Neural cell (in vitro differentiated cells): Measurements from ENCODE around the gene FGF12. TPM values are rescaled to one million over a fixed set of nuclear protein-coding genes. Genes with fewer than 3 reads are reported as not detected.

Source experiments
- H2AFZ ChIP-seq: fragments of 200-600, 300-800 bp; sonication (generic), shearing (Covaris generic); 2 replicates; pipeline ENCODE4 v1.6.0; 2014; ENCODE audit warnings: low read depth, mild to moderate bottlenecking, antibody characterized with exemption, low read length, moderate library complexity
- H3F3A ChIP-seq: fragments of 200-600 bp; shearing (Covaris generic); 2 replicates; pipeline ENCODE4 v1.6.1; 2016; ENCODE audit warnings: mild to moderate bottlenecking, moderate library complexity, mixed read lengths, antibody characterized with exemption, low read length; ENCODE audit not compliant: insufficient read depth, poor library complexity, severe bottlenecking
- H3K27ac ChIP-seq: fragments of 200-600, 300-800 bp; sonication (generic), shearing (Covaris generic); 2 replicates; pipeline ENCODE4 v1.5.1; 2014; ENCODE audit warnings: mild to moderate bottlenecking, low read length, moderate library complexity
- H3K27me3 ChIP-seq: fragments of 300-800, 200-600 bp; sonication (generic), shearing (Covaris generic); 2 replicates; pipeline ENCODE4 v1.6.0; 2014; ENCODE audit warnings: mild to moderate bottlenecking, low read depth, low read length, moderate library complexity; ENCODE audit not compliant: insufficient read depth
- H3K36me3 ChIP-seq: fragments of 300-800, 200-600 bp; sonication (generic), shearing (Covaris generic); 2 replicates; pipeline ENCODE4 v1.5.1; 2014; ENCODE audit warnings: mild to moderate bottlenecking, antibody characterized with exemption, low read length, moderate library complexity; ENCODE audit not compliant: insufficient read depth
- H3K4me2 ChIP-seq: fragments of 300-800, 200-600 bp; sonication (generic), shearing (Covaris generic); 2 replicates; pipeline ENCODE4 v1.6.0; 2014; ENCODE audit warnings: mild to moderate bottlenecking, low read length
- H3K4me3 ChIP-seq: fragments of 300-800, 200-600 bp; sonication (generic), shearing (Covaris generic); 2 replicates; pipeline ENCODE4 v1.5.1; 2014; ENCODE audit warnings: mild to moderate bottlenecking, low read length, moderate library complexity
- H3K79me2 ChIP-seq: fragments of 200-600 bp; shearing (Covaris generic); replicated peaks from 2 replicates; pipeline ENCODE4 v1.6.0; 2014; ENCODE audit warnings: mild to moderate bottlenecking, low read length, moderate library complexity; ENCODE audit not compliant: insufficient read depth
- H3K9ac ChIP-seq: fragments of 300-800, 200-600 bp; sonication (generic), shearing (Covaris generic); 2 replicates; pipeline ENCODE4 v1.6.1; 2016; ENCODE audit warnings: mild to moderate bottlenecking, low read length, mixed read lengths
- H3K9me2 ChIP-seq: fragments of 200-600 bp; shearing (Covaris generic); 2 replicates; pipeline ENCODE4 v1.6.1; 2016; ENCODE audit warnings: mild to moderate bottlenecking, low read length, mixed read lengths; ENCODE audit not compliant: insufficient read depth
- H3K9me3 ChIP-seq: fragments of 200-600, 300-800 bp; sonication (generic), shearing (Covaris generic); 2 replicates; pipeline ENCODE4 v1.6.1; 2016; ENCODE audit warnings: mild to moderate bottlenecking, mixed run types, low read length, moderate library complexity, mixed read lengths
- H4K20me1 ChIP-seq: fragments of 200-600 bp; shearing (Covaris generic); 2 replicates; pipeline ENCODE4 v1.6.1; 2016; ENCODE audit warnings: mild to moderate bottlenecking, mixed run types; ENCODE audit not compliant: insufficient read depth
- CTCF ChIP-seq: fragments of 450-650 bp; IDR thresholded peaks from 2 replicates; pipeline ENCODE4 v1.5.1; 2014; ENCODE audit warnings: antibody characterized with exemption, mild to moderate bottlenecking, moderate library complexity; ENCODE audit not compliant: poor library complexity, severe bottlenecking
- EP300 ChIP-seq: fragments of 450-650 bp; conservative IDR thresholded peaks from 2 replicates; pipeline ENCODE4 v1.6.1; 2014; ENCODE audit warnings: antibody characterized with exemption, mild to moderate bottlenecking, moderate library complexity; ENCODE audit not compliant: poor library complexity, severe bottlenecking
- EZH2 ChIP-seq: fragments of 200-600, 300-800 bp; shearing (Covaris generic), sonication (generic); IDR thresholded peaks from 2 replicates; pipeline ENCODE4 v1.6.1; 2014; ENCODE audit warnings: antibody characterized with exemption, low read length, borderline replicate concordance, mild to moderate bottlenecking; ENCODE audit not compliant: insufficient read depth, poor library complexity, severe bottlenecking
- MXI1 ChIP-seq: fragments of 450-650 bp; conservative IDR thresholded peaks from 2 replicates; pipeline ENCODE4 v1.6.1; 2014; ENCODE audit warnings: antibody characterized with exemption, mild to moderate bottlenecking; ENCODE audit not compliant: poor library complexity, severe bottlenecking
- POLR2AphosphoS5 ChIP-seq: IDR thresholded peaks from 2 replicates; pipeline ENCODE4 v1.6.1; 2012
- RAD21 ChIP-seq: fragments of 450-650 bp; conservative IDR thresholded peaks from 2 replicates; pipeline ENCODE4 v1.6.1; 2014; ENCODE audit warnings: antibody characterized with exemption, mild to moderate bottlenecking, moderate library complexity
- REST ChIP-seq: IDR thresholded peaks from 2 replicates; pipeline ENCODE4 v1.6.1; 2012; ENCODE audit warnings: borderline replicate concordance
- SMC3 ChIP-seq: fragments of 450-650 bp; conservative IDR thresholded peaks from 2 replicates; pipeline ENCODE4 v1.6.1; 2014; ENCODE audit warnings: antibody characterized with exemption, mild to moderate bottlenecking, moderate library complexity; ENCODE audit not compliant: poor library complexity
- TAF1 ChIP-seq: IDR thresholded peaks from 2 replicates; pipeline ENCODE4 v1.6.1; 2012; ENCODE audit warnings: low read depth
- polyA plus RNA-seq: library from polyadenylated mRNA; depleted of rRNA; stranded (reverse); fragments of >200 nt; gene quantifications from 2 replicates; pipeline ENCODE4 v1.2.3, GENCODE V29; 2014

The FGF12 gene
- polyA plus RNA-seq, 1 donor from 2014 or later, result 4.8 TPM

- Histone ChIP-seq H3K9me2 (no peaks in the 10 kb centered on the region), H3K4me2 (no peak overlapping the region), H3K27ac (no peak overlapping the region), H3K9me3 (no peaks in the 10 kb centered on the region), H2AFZ (no peak overlapping the region), H3K36me3 (no peaks in the 10 kb centered on the region), H3K4me3 (no peak overlapping the region), H3F3A (no peaks in the 10 kb centered on the region), H4K20me1 (no peaks in the 10 kb centered on the region), H3K27me3 (no peaks in the 10 kb centered on the region), H3K9ac (no peak overlapping the region), H3K79me2 (no peaks in the 10 kb centered on the region)
- TF ChIP-seq EZH2, result no peak
- no peak for TF ChIP-seq CTCF
- TF ChIP-seq TAF1, result no peak
- TF ChIP-seq POLR2AphosphoS5, result no peak
- no peak for TF ChIP-seq REST
- no peak for TF ChIP-seq EP300
- no peak for TF ChIP-seq RAD21
- no peak for TF ChIP-seq MXI1
Observed at GRCh38 chr3:192216067-192216466, 511.3 kb downstream of the FGF12 start.

GRCh38 chr3:192212979-192213378, 514.4 kb downstream of the FGF12 start:
- no peaks in the 10 kb centered on the region for H3K36me3 ChIP-seq
- no peaks in the 10 kb centered on the region for H3K27me3 ChIP-seq
- no peak overlapping the region for H2AFZ ChIP-seq
- H3K79me2 ChIP-seq, result no peaks in the 10 kb centered on the region
- H3K4me3 ChIP-seq, result no peak overlapping the region
- no peak overlapping the region for H3K9ac ChIP-seq
- no peaks in the 10 kb centered on the region for H3F3A ChIP-seq
- no peak for TF ChIP-seq EZH2
- no peak for TF ChIP-seq REST
- TF ChIP-seq POLR2AphosphoS5, result peak; percentile 35
- no peak for TF ChIP-seq TAF1
- TF ChIP-seq RAD21, result no peak
- TF ChIP-seq MXI1, result no peak
- no peak for TF ChIP-seq CTCF
- TF ChIP-seq EP300, result peak; percentile 30
- no peak for TF ChIP-seq SMC3
- no peak overlapping the region for H3K4me2 ChIP-seq
- H3K9me3 ChIP-seq, result no peaks in the 10 kb centered on the region
- H3K9me2 ChIP-seq, result no peaks in the 10 kb centered on the region
- no peak overlapping the region for H3K27ac ChIP-seq
- H4K20me1 ChIP-seq, result no peaks in the 10 kb centered on the region
